HepG2 (cell line): ENCODE measurements around the gene CAVIN1. TPM values are rescaled to one million over a fixed set of nuclear protein-coding genes. Genes with fewer than 3 reads are reported as not detected.

ENCODE experiments used
- ATAC-seq: fragments of 200-7000 bp; cut with Tn5 transposase; 3 replicates; pipeline ENCODE4 v1.9.1; 2020; ENCODE audit warnings: mild to moderate bottlenecking, moderate library complexity
- BruUV-seq: library from RNA; stranded (reverse); fragments of 400-500 nt; replicated peaks from 2 replicates; lab custom pipeline; 2021; lab: Mats Ljungman, UMichigan
- CTCF ChIA-PET: fragments of 300-600 bp; formaldehyde crosslinking; extraction: SDS; loops from one replicate; lab custom pipeline; 2021; ENCODE audit warnings: low total read pairs, inconsistent platforms, low intra/inter-chr PET ratio; lab: Yijun Ruan, JAX
- POLR2A ChIA-PET: fragments of 350-600 bp; sonication (Branson Sonifier 250); formaldehyde crosslinking; loops from one replicate; lab custom pipeline; 2020; ENCODE audit warnings: antibody characterized with exemption, inconsistent platforms; lab: Yijun Ruan, JAX
- DNase-seq: peaks from one replicate; pipeline ENCODE4 v3.0.0-alpha.2; 2015; ENCODE audit warnings: low spot score
- FAIRE-seq: peaks from 3 replicates; lab custom pipeline; 2011; peaks lifted over from hg19 to GRCh38; lab: Jason Lieb, UNC
- H2AFZ ChIP-seq: one replicate; pipeline ENCODE4 v1.6.1; 2011; ENCODE audit warnings: low read length, inconsistent platforms
- H3K27ac ChIP-seq: fragments of 300-600 bp; 3 replicates; pipeline ENCODE4 v1.8.0; 2011; ENCODE audit warnings: mixed run types, mild to moderate bottlenecking, mixed read lengths, low read length, inconsistent platforms; ENCODE audit not compliant: insufficient read depth; ENCODE audit errors: extremely low read length
- H3K27me3 ChIP-seq, 2 experiments: fragments of 200-600 bp in 1 of 2; 2 replicates in 1 of 2; 3 replicates in 1 of 2; pipeline versions ENCODE4 v1.6.0 to v1.8.0; 2011; ENCODE audit warnings: low read length in 2 of 2, mild to moderate bottlenecking in 2 of 2, moderate library complexity in 2 of 2, inconsistent platforms in 1 of 2; ENCODE audit not compliant: insufficient read depth in 2 of 2, control insufficient read depth in 1 of 2
- H3K36me3 ChIP-seq, 2 experiments: fragments of 200-600 bp in 1 of 2; replicated peaks in 1 of 2; 2 replicates in 1 of 2; 3 replicates in 1 of 2; pipeline versions ENCODE4 v1.5.1 to v1.8.0; 2011; ENCODE audit warnings: low read length in 2 of 2, inconsistent platforms in 1 of 2; ENCODE audit not compliant: insufficient read depth in 2 of 2, control insufficient read depth in 1 of 2
- H3K4me1 ChIP-seq: 2 replicates; pipeline ENCODE4 v1.5.1; 2012; ENCODE audit warnings: low read length, inconsistent platforms; ENCODE audit not compliant: insufficient read depth
- H3K4me2 ChIP-seq: 2 replicates; pipeline ENCODE4 v1.6.0; 2011; ENCODE audit warnings: low read depth, low read length, inconsistent platforms
- H3K4me3 ChIP-seq, 3 experiments: fragments of 200-600 bp in 1 of 3; sonication (generic), shearing (Covaris generic) in 1 of 3; replicated peaks in 1 of 3; 2 replicates each; pipeline ENCODE4 v1.5.1; 2011 to 2016; ENCODE audit warnings: low read length in 3 of 3, inconsistent platforms in 2 of 3, low read depth in 2 of 3, mild to moderate bottlenecking in 2 of 3, control low read depth in 1 of 3, mixed read lengths in 1 of 3; ENCODE audit not compliant: insufficient read depth in 1 of 3
- H3K79me2 ChIP-seq: one replicate; pipeline ENCODE4 v1.6.1; 2011; ENCODE audit warnings: low read length, inconsistent platforms; ENCODE audit not compliant: insufficient read depth
- H3K9ac ChIP-seq: 2 replicates; pipeline ENCODE4 v1.6.0; 2011; ENCODE audit warnings: mild to moderate bottlenecking, low read depth, low read length, inconsistent platforms; ENCODE audit not compliant: insufficient read depth
- H3K9me3 ChIP-seq: 2 replicates; pipeline ENCODE4 v1.5.1; 2012; ENCODE audit warnings: mild to moderate bottlenecking, low read length
- H4K20me1 ChIP-seq: 2 replicates; pipeline ENCODE4 v1.6.0; 2011; ENCODE audit warnings: inconsistent platforms, mild to moderate bottlenecking, low read length, moderate library complexity; ENCODE audit not compliant: insufficient read depth
- ATF2 ChIP-seq: sonication (generic); formaldehyde crosslinking; IDR thresholded peaks from 2 replicates; pipeline ENCODE4 v1.4.0; 2020; ENCODE audit warnings: missing genetic modification reagents
- CBX2 ChIP-seq, 2 experiments: fragments of 200-600 bp in 1 of 2; sonication (generic); formaldehyde crosslinking in 1 of 2; IDR thresholded peaks; 2 replicates each; pipeline versions ENCODE4 v1.7.0 to v1.8.1; 2018 to 2022; ENCODE audit warnings: low read depth in 2 of 2, low read length in 1 of 2, mild to moderate bottlenecking in 1 of 2, missing genetic modification reagents in 1 of 2
- E2F2 ChIP-seq: sonication (generic); formaldehyde crosslinking; IDR thresholded peaks from 2 replicates; pipeline ENCODE4 v1.4.0; 2020; ENCODE audit warnings: missing genetic modification reagents, borderline replicate concordance
- GABPA ChIP-seq, 2 experiments: IDR thresholded peaks; 2 replicates each; pipeline ENCODE4 v1.6.1; 2011 to 2016; ENCODE audit warnings: low read depth in 2 of 2, low read length in 1 of 2, missing biosample characterization in 1 of 2, missing genetic modification characterization in 1 of 2
- GMEB1 ChIP-seq: sonication (generic); formaldehyde crosslinking; IDR thresholded peaks from 2 replicates; pipeline ENCODE4 v1.5.1; 2020; ENCODE audit warnings: missing genetic modification reagents, mild to moderate bottlenecking, borderline replicate concordance
- IRX3 ChIP-seq: sonication (generic); formaldehyde crosslinking; IDR thresholded peaks from 2 replicates; pipeline ENCODE4 v1.8.1; 2023; ENCODE audit warnings: mild to moderate bottlenecking, low read depth, missing genetic modification reagents, borderline replicate concordance
- KDM4B ChIP-seq: sonication (generic); formaldehyde crosslinking; IDR thresholded peaks from 2 replicates; pipeline ENCODE4 v1.4.0; 2020; ENCODE audit warnings: missing genetic modification reagents
- POLR2AphosphoS5 ChIP-seq: IDR thresholded peaks from 2 replicates; pipeline ENCODE4 v1.6.1; 2012; ENCODE audit warnings: low read depth, low read length
- REPIN1 ChIP-seq: sonication (generic); formaldehyde crosslinking; IDR thresholded peaks from 2 replicates; pipeline ENCODE4 v1.8.0; 2022; ENCODE audit warnings: missing genetic modification reagents, low read depth, mild to moderate bottlenecking, borderline replicate concordance
- TP53 ChIP-seq: sonication (generic); formaldehyde crosslinking; conservative IDR thresholded peaks from 2 replicates; pipeline ENCODE4 v1.4.0; 2020; ENCODE audit warnings: missing genetic modification reagents
- U2AF1 ChIP-seq: fragments of 200-400 bp; formaldehyde crosslinking; optimal IDR thresholded peaks from 2 replicates; pipeline ENCODE3; 2017; ENCODE audit warnings: mild to moderate bottlenecking, low read depth, low read length
- WIZ ChIP-seq: sonication (generic); formaldehyde crosslinking; IDR thresholded peaks from 2 replicates; pipeline ENCODE4 v1.5.1; 2020; ENCODE audit warnings: mild to moderate bottlenecking, missing genetic modification reagents
- ZFP41 ChIP-seq: sonication (generic); formaldehyde crosslinking; IDR thresholded peaks from 2 replicates; pipeline ENCODE4 v1.4.0; 2020; ENCODE audit warnings: mild to moderate bottlenecking, missing genetic modification reagents, borderline replicate concordance
- ZNF766 ChIP-seq: sonication (generic); formaldehyde crosslinking; IDR thresholded peaks from 2 replicates; pipeline ENCODE4 v1.5.0; 2020; ENCODE audit warnings: missing genetic modification reagents, borderline replicate concordance
- ZSCAN30 ChIP-seq: sonication (generic); formaldehyde crosslinking; IDR thresholded peaks from 2 replicates; pipeline ENCODE4 v1.5.0; 2020; ENCODE audit warnings: mild to moderate bottlenecking, missing genetic modification reagents
- WGBS: methylation state at CpG from one replicate; pipeline ENCODE4 v1.1.6; 2017; ENCODE audit warnings: low lambda C conversion rate; 5-methylcytosine and 5-hydroxymethylcytosine counted together
- in situ Hi-C: cut with HindIII; loops from 2 replicates; pipeline ENCODE4 v1.10.0; 2017; ENCODE audit warnings: low pct_unique_long_range_greater_than_20kb; ENCODE audit not compliant: extremely low pct_ligation_motif_present
- intact Hi-C: fragments of 100-400 bp; cut with micrococcal nuclease; formaldehyde crosslinking; loops from one replicate; pipeline ENCODE4 v1.10.0; 2022; ENCODE audit not compliant: unreplicated experiment
- polyA plus RNA-seq, 8 experiments: library from polyadenylated mRNA; depleted of rRNA in 3 of 8; stranded (reverse) in 7 of 8; unstranded in 1 of 8; fragments of >200 nt; fragmentation: Illumina TruSeq in 4 of 8; extraction: Trizol in 4 of 8; gene quantifications; 2 replicates each; pipeline versions ENCODE4 v1.2.1 to v1.2.3, GENCODE V29; 2011 to 2016; ENCODE audit warnings: low read depth in 4 of 8, missing spikeins in 1 of 8, mixed read lengths in 1 of 8; ENCODE audit not compliant: insufficient read depth in 1 of 8
- total RNA-seq, 5 experiments: library from RNA; depleted of rRNA; stranded (reverse); fragments of >200 nt; fragmentation: Illumina TruSeq; extraction: Trizol; gene quantifications; 2 replicates each; pipeline ENCODE4 v1.2.3, GENCODE V29; 2016; ENCODE audit warnings: low read depth in 1 of 5

CAVIN1 gene
- total and polyA plus RNA-seq, 2 of the 13 experiments (the other 11 are each of a cell fraction or from before 2014, with no cell fraction given) = 15.9 to 25.5 TPM

- POLR2A ChIA-PET = no interaction called here
- no peak overlapping the region for H3K4me3 ChIP-seq
- H3K36me3 ChIP-seq = no peaks in the 10 kb centered on the region
- H3K9ac ChIP-seq = no peak overlapping the region
- H3K27me3 ChIP-seq = no peaks in the 10 kb centered on the region
- H4K20me1 ChIP-seq = no peaks in the 10 kb centered on the region
- no peaks in the 10 kb centered on the region for H3K9me3 ChIP-seq
- no TSS peak for BruUV-seq
- FAIRE-seq (no peak), DNase-seq (no peak), ATAC-seq (no peak)
- CTCF ChIA-PET = interaction anchor here (0.6 kb wide), 1 partner anchor 183 kb away, joined by 4 read pairs; no protein-coding TSS in a partner anchor
- intact Hi-C loops = no loop called here
- H3K4me2 ChIP-seq = no peak overlapping the region
- peaks cover 63% of the 10 kb centered on the region for H3K4me1 ChIP-seq
- H2AFZ ChIP-seq = no peak overlapping the region
- TF ChIP-seq ZNF766 = no peak
- TF ChIP-seq GABPA (IDR thresholded peaks at IDR 0.05; ENCODE audit: low read depth, low read length) = no peak
- no peak for TF ChIP-seq GABPA (CRISPR knock-in tag; IDR thresholded peaks at IDR 0.05; ENCODE audit: low read depth)
- TF ChIP-seq POLR2AphosphoS5 = no peak
- TF ChIP-seq REPIN1 (CRISPR knock-in tag) = no peak
- no peak for TF ChIP-seq TP53 (CRISPR knock-in tag)
- no peak for TF ChIP-seq ATF2 (CRISPR knock-in tag)
- no peak for TF ChIP-seq WIZ
- no peak for TF ChIP-seq ZFP41 (CRISPR knock-in tag)
- TF ChIP-seq IRX3 (CRISPR knock-in tag) = no peak
- no peak for TF ChIP-seq CBX2 (IDR thresholded peaks at IDR 0.05; ENCODE audit: low read depth, low read length)
- TF ChIP-seq CBX2 (CRISPR knock-in tag; IDR thresholded peaks at IDR 0.05; ENCODE audit: low read depth) = no peak
- TF ChIP-seq GMEB1 (CRISPR knock-in tag) = no peak
- no peak for TF ChIP-seq KDM4B (CRISPR knock-in tag)
- no peak for TF ChIP-seq E2F2 (CRISPR knock-in tag)
- TF ChIP-seq ZSCAN30 (CRISPR knock-in tag) = no peak
- no peak for TF ChIP-seq U2AF1
- H3K79me2 ChIP-seq = no peaks in the 10 kb centered on the region
- H3K27ac ChIP-seq = no peak overlapping the region
- in situ Hi-C loops = no loop called here
- 84% methylated on average over 4 of the region's 4 CpGs for WGBS
Observed at GRCh38 chr17:42394838-42395237, 28.2 kb downstream of the CAVIN1 start.
